Measurements from ENCODE around the gene EIF3I.

GRCh38 chr1:32257227-32257508 lies 35.0 kb downstream of the EIF3I start:
- TF ChIP-seq CTCF (IDR thresholded peaks at IDR 0.05): no peak
- TF ChIP-seq POLR2A (IDR thresholded peaks at IDR 0.05): no peak
